Omental fat pad (tissue), 4 donors: ENCODE results near the gene DCAF17. TPM values are rescaled to one million over a fixed set of nuclear protein-coding genes. Genes with fewer than 3 reads are reported as not detected.

Experiments
- ATAC-seq: fragments of 150-250 bp; one replicate; pipeline ENCODE4 v1.9.1; 2016; ENCODE audit warnings: mild to moderate bottlenecking, moderate library complexity; ENCODE audit not compliant: low FRiP score
- DNase-seq: peaks from one replicate; pipeline ENCODE4 v3.0.0-alpha.2; 2019; ENCODE audit warnings: low spot score
- CTCF ChIP-seq, 3 donors: fragments of 450-650 bp; IDR thresholded peaks; one replicate each; pipeline ENCODE4 v1.5.1; 2016 to 2017; ENCODE audit warnings: antibody characterized with exemption in 3 of 3, mild to moderate bottlenecking in 3 of 3, moderate library complexity in 2 of 3
- total RNA-seq, 4 donors: library from RNA; depleted of rRNA; stranded (reverse); fragments of >200 nt; gene quantifications; one replicate each; pipeline ENCODE4 v1.1.0, GENCODE V29; 2016

DCAF17 gene
- total RNA-seq, 4 donors from 2014 or later, result 9.9 to 25.7 (median 15.1) TPM

- no peak for TF ChIP-seq CTCF (IDR thresholded peaks at IDR 0.05)
- DNase-seq (no peak), ATAC-seq (no peak)
These were observed 25.5 kb downstream of the DCAF17 start for GRCh38 chr2:171459498-171459897.

GRCh38 chr2:171460537-171460936 is 26.5 kb downstream of the DCAF17 start:
- ATAC-seq (no peak), DNase-seq (no peak)
- no peak for TF ChIP-seq CTCF (IDR thresholded peaks at IDR 0.05)

GRCh38 chr2:171469176-171469575 is 35.1 kb downstream of the DCAF17 start:
- ATAC-seq (no peak), DNase-seq (no peak)
- no peak for TF ChIP-seq CTCF (IDR thresholded peaks at IDR 0.05)

- TF ChIP-seq CTCF (IDR thresholded peaks at IDR 0.05), result no peak
- ATAC-seq (no peak), DNase-seq (no peak)
These were observed 36.1 kb downstream of the DCAF17 start for GRCh38 chr2:171470129-171470528.

GRCh38 chr2:171475979-171476378 is 42.0 kb downstream of the DCAF17 start:
- ATAC-seq (no peak), DNase-seq (no peak)
- no peak for TF ChIP-seq CTCF (IDR thresholded peaks at IDR 0.05)

GRCh38 chr2:171478345-171478744 is 44.3 kb downstream of the DCAF17 start:
- TF ChIP-seq CTCF (IDR thresholded peaks at IDR 0.05), result no peak
- no peak for DNase-seq
- ATAC-seq, result no peak

- ATAC-seq, result no peak
- DNase-seq, result no peak
- TF ChIP-seq CTCF (IDR thresholded peaks at IDR 0.05), result no peak
These were observed 45.3 kb downstream of the DCAF17 start for GRCh38 chr2:171479154-171479814.
